ENCODE measurements around the gene TBC1D10A.

TBC1D10A gene

DNA sequence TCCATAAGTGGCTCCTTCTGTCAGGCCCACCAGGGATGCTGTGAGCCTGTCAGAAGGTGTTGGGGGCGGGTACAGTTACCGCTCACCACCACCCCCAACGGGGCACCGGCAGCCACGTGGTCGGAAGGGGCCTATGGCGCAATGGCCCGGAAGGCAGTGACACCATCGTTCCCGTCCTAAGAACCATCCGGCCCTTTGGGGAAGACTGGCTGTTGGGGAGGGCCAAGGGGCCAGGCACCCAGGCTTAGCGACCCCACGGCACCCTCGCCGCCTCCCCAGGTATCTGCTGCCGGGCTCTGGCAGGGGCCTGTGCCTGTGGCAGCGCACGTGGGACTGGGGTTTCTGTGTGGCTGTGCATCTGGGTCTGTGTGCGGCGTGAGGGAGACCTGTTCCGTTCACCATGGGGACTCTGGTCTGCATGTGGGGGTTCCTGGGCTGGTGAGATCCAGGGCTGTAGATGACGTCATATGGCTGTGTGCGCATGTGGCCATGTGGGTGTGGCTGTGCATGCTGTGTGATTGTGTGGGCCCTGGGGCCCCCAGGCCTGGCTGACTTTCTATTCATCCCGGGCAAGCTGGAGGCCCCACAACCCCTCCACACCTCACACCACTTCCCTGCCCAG is 60.8 kb downstream of the TBC1D10A start:
- no peak overlapping the region for H3K4me3 ChIP-seq (ENCODE audit: low read length)
- H3K4me1 ChIP-seq (ENCODE audit: control insufficient read depth, low read depth, low read length) = no peaks in the 10 kb centered on the region
- no peaks in the 10 kb centered on the region for H3K9me3 ChIP-seq (ENCODE audit: control insufficient read depth, low read depth, low read length)
- H3K27me3 ChIP-seq (ENCODE audit: control insufficient read depth, insufficient read depth, low read length) = peaks cover 6% of the 10 kb centered on the region
- H3K9ac ChIP-seq (ENCODE audit: low read length) = no peak overlapping the region
- no peaks in the 10 kb centered on the region for H3K36me3 ChIP-seq (ENCODE audit: control insufficient read depth, low read depth, low read length)
- H3K27ac ChIP-seq (ENCODE audit: low read length) = no peak overlapping the region

DNA sequence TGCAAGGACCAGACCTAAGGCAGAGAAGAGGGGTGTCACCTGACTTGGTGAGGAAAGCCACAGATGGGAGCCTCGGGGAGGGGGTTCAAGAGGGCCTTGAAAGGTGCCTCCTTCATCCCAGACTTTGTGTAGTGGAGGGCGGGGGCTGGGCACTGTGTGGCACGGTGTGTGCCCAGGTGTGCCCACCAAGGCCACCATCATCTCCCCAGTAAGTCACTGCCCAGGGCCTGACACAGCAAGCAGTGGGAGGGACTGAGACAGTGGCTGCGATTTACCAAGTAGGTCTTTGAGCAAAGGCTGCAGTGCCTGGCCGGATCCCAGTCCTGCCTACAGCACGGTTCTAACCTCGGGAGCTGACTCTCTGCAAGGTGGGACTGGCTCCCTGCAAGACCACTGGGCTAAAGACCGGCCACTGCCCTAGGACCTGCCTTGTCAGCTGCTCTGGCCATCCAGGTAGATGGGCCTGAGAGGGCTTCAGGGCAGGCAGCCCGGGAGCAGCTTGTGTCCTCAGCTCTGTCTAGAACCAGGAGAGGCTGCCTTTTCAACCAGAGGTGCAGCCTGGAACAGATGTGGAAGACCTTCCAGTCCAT is 61.5 kb downstream of the TBC1D10A start:
- Histone ChIP-seq H3K4me3 (ENCODE audit: low read length) (no peak overlapping the region), H3K36me3 (ENCODE audit: control insufficient read depth, low read depth, low read length) (no peaks in the 10 kb centered on the region), H3K27ac (ENCODE audit: low read length) (no peak overlapping the region), H3K9ac (ENCODE audit: low read length) (no peak overlapping the region), H3K4me1 (ENCODE audit: control insufficient read depth, low read depth, low read length) (no peaks in the 10 kb centered on the region), H3K9me3 (ENCODE audit: control insufficient read depth, low read depth, low read length) (no peaks in the 10 kb centered on the region), H3K27me3 (ENCODE audit: control insufficient read depth, insufficient read depth, low read length) (peaks cover 6% of the 10 kb centered on the region)

DNA sequence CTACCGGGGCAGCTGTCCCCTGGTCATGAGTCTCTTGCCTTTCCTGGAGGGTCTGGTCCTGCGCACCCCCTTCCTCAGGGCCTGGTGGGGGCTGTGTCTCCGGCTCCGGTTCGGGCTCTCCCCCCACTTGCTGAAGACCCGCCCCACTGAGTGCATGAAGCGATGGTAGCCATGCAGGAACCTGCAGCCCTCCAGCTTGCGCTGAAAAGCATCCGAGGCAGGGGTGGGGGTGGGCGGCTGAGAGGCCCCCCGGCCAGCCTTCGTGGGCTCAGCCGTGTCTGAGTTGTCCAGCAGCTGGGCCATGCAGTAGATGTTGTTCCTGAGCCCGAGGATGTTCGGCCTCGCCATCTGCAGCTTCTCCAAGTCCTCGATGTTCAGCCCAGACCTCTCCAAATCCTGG is 62.9 kb downstream of the TBC1D10A start:
- Histone ChIP-seq H3K9ac (ENCODE audit: low read length) (no peak overlapping the region), H3K27me3 (ENCODE audit: control insufficient read depth, insufficient read depth, low read length) (peaks cover 6% of the 10 kb centered on the region), H3K4me3 (ENCODE audit: low read length) (no peak overlapping the region), H3K9me3 (ENCODE audit: control insufficient read depth, low read depth, low read length) (no peaks in the 10 kb centered on the region), H3K4me1 (ENCODE audit: control insufficient read depth, low read depth, low read length) (no peaks in the 10 kb centered on the region), H3K36me3 (ENCODE audit: control insufficient read depth, low read depth, low read length) (no peaks in the 10 kb centered on the region), H3K27ac (ENCODE audit: low read length) (no peak overlapping the region)

DNA sequence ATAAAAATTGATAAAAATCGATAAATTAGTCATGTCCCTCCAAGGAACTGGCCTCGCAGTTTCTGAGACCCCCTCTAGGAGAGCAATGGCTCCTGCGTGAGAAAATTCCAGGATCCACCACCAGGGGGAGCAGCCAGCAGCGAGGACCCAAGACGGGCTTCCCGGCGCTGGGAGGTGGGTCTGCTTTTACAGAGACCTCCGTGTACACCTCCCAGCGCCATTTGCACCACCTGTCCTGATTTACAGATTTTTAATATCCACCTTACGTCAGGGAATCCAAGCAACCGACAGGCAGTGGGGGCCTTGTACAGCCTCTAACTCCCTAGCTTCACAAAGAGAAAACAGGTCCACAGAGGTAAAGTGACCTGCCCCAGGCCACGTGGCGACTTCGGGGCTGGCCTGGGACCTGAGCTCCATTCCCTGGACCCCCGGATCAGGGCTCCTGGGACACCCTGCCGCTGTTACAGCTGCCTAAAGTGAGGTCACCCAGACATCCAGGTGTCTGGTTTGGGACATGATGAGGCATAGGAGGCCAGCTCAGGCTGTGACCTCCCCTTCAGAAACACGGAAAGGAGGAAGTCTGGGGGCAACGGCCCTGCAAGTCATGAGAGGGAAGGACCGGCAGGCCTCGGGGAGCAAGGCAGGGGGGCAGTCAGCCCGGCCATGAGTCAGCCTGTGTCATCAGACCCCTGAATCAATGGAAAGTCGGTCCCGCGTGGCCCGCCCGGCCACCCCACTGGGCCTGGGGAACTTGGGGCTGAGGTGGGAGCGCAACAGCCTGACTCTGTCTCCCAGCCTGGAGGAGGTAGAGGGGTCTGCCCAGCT is 63.6 kb downstream of the TBC1D10A start:
- Histone ChIP-seq H3K4me3 (ENCODE audit: low read length) (no peak overlapping the region), H3K27me3 (ENCODE audit: control insufficient read depth, insufficient read depth, low read length) (peaks cover 6% of the 10 kb centered on the region), H3K4me1 (ENCODE audit: control insufficient read depth, low read depth, low read length) (no peaks in the 10 kb centered on the region), H3K27ac (ENCODE audit: low read length) (no peak overlapping the region), H3K36me3 (ENCODE audit: control insufficient read depth, low read depth, low read length) (no peaks in the 10 kb centered on the region), H3K9me3 (ENCODE audit: control insufficient read depth, low read depth, low read length) (no peaks in the 10 kb centered on the region), H3K9ac (ENCODE audit: low read length) (no peak overlapping the region)

DNA sequence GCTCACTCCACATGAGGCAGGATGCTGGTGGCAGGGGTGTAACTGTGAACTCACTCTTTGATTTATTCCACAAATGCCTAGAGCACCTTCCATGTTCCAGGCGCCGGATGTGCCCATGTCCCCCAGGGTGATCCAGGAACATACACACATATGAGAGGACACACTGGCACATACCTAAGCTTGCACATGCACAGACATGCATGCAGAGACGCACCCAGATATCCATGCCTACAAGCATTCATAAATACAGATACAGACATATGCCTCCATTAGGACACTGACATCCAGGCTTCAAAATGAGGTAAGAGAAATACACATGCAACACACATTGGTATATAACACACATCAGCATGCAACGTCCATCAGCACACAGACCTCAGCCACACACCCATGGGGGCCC is 64.6 kb downstream of the TBC1D10A start:
- H3K4me1 ChIP-seq (ENCODE audit: control insufficient read depth, low read depth, low read length) = no peaks in the 10 kb centered on the region
- H3K9ac ChIP-seq (ENCODE audit: low read length) = no peak overlapping the region
- H3K27me3 ChIP-seq (ENCODE audit: control insufficient read depth, insufficient read depth, low read length) = peaks cover 6% of the 10 kb centered on the region
- no peak overlapping the region for H3K27ac ChIP-seq (ENCODE audit: low read length)
- no peaks in the 10 kb centered on the region for H3K9me3 ChIP-seq (ENCODE audit: control insufficient read depth, low read depth, low read length)
- H3K4me3 ChIP-seq (ENCODE audit: low read length) = no peak overlapping the region
- no peaks in the 10 kb centered on the region for H3K36me3 ChIP-seq (ENCODE audit: control insufficient read depth, low read depth, low read length)

DNA sequence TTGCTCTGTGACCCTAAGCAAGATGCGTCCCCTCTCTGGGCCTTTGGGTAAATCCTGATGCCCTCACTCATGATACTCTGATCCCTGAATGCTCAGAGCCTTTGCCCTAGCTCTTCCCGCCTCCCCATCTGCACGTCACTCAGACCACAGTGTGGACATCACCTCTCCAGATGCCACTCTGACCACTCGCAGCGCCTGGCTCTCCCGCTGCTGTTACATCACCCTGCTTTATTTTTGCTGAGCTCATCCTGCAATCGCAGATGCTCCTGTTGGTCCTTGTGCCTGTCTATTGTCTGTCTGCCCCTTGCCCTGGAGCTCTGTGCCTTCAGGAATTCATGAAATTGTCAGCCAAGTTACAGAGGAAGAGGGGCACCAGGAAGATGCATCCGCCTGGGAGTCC is 65.6 kb downstream of the TBC1D10A start:
- no peaks in the 10 kb centered on the region for H3K9me3 ChIP-seq (ENCODE audit: control insufficient read depth, low read depth, low read length)
- no peaks in the 10 kb centered on the region for H3K4me1 ChIP-seq (ENCODE audit: control insufficient read depth, low read depth, low read length)
- H3K27ac ChIP-seq (ENCODE audit: low read length) = no peak overlapping the region
- H3K27me3 ChIP-seq (ENCODE audit: control insufficient read depth, insufficient read depth, low read length) = peaks cover 6% of the 10 kb centered on the region
- no peak overlapping the region for H3K9ac ChIP-seq (ENCODE audit: low read length)
- no peak overlapping the region for H3K4me3 ChIP-seq (ENCODE audit: low read length)
- no peaks in the 10 kb centered on the region for H3K36me3 ChIP-seq (ENCODE audit: control insufficient read depth, low read depth, low read length)

DNA sequence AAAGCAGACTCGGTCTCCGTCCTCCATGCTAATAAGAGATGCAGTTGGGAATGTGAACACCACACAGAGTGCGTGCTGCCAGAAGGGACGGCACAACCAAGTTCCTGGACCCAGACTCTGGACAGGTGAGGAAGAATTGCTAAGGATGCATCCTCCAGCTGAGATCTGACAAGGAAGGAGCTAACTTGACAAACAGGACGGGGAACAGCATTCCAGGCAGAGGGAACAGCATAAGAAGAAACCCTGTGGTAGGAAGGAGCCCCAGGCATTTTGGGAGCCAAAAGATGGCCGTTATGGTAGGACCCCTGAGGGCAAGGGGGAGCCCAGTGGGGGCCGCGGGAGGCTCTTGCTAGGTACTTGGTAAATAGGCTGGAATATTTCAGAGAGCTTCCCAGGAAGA is 66.1 kb downstream of the TBC1D10A start:
- no peak overlapping the region for H3K9ac ChIP-seq (ENCODE audit: low read length)
- no peaks in the 10 kb centered on the region for H3K36me3 ChIP-seq (ENCODE audit: control insufficient read depth, low read depth, low read length)
- no peak overlapping the region for H3K4me3 ChIP-seq (ENCODE audit: low read length)
- no peaks in the 10 kb centered on the region for H3K9me3 ChIP-seq (ENCODE audit: control insufficient read depth, low read depth, low read length)
- H3K27me3 ChIP-seq (ENCODE audit: control insufficient read depth, insufficient read depth, low read length) = peaks cover 6% of the 10 kb centered on the region
- H3K27ac ChIP-seq (ENCODE audit: low read length) = no peak overlapping the region
- H3K4me1 ChIP-seq (ENCODE audit: control insufficient read depth, low read depth, low read length) = no peaks in the 10 kb centered on the region

DNA sequence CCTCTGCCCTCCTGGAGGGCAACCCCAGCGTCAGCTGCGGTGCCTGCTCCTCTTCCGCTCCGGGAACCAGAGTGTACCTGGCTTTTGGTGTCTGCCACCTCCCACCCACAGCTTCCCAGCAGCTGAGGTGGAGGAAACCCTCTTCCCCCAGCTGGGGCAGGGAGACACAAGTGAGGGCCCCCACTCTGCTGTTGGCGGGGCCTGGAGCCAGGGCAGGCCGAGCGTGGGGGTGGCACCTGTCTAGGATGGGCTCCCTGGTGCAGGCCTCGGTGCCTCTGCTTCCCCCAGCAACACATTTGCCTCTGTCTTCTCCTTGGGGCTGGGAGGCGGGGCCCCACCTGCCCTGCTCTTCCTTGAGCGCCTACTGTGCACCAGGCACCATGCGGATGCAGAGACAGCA is 66.5 kb downstream of the TBC1D10A start:
- Histone ChIP-seq H3K4me3 (ENCODE audit: low read length) (no peak overlapping the region), H3K9ac (ENCODE audit: low read length) (no peak overlapping the region), H3K36me3 (ENCODE audit: control insufficient read depth, low read depth, low read length) (no peaks in the 10 kb centered on the region), H3K27ac (ENCODE audit: low read length) (no peak overlapping the region), H3K9me3 (ENCODE audit: control insufficient read depth, low read depth, low read length) (no peaks in the 10 kb centered on the region), H3K4me1 (ENCODE audit: control insufficient read depth, low read depth, low read length) (no peaks in the 10 kb centered on the region), H3K27me3 (ENCODE audit: control insufficient read depth, insufficient read depth, low read length) (peaks cover 6% of the 10 kb centered on the region)

DNA sequence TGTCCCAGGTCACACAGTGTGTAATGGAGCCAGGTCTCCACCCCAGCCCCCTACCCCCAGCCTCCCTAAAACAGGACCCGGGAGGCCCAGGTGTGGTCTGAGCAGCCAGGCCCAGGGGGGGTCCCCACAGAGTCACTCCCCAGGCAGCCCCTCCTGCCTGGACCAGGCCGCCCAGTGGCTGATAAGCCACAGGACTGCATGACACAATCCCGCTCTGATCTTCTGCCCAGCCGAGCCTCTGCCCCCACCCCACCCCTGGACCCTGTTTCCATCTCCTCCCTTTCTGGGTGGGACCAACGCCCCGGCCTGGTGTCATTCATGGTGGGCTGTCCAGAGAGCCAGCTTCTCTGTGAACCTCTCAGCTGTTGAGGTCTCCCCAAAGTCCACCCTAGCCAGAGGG is 72.4 kb downstream of the TBC1D10A start:
- Histone ChIP-seq H3K9me3 (ENCODE audit: control insufficient read depth, low read depth, low read length) (no peaks in the 10 kb centered on the region), H3K4me1 (ENCODE audit: control insufficient read depth, low read depth, low read length) (no peaks in the 10 kb centered on the region), H3K9ac (ENCODE audit: low read length) (no peak overlapping the region), H3K27ac (ENCODE audit: low read length) (no peak overlapping the region), H3K27me3 (ENCODE audit: control insufficient read depth, insufficient read depth, low read length) (no peaks in the 10 kb centered on the region), H3K4me3 (ENCODE audit: low read length) (no peak overlapping the region), H3K36me3 (ENCODE audit: control insufficient read depth, low read depth, low read length) (no peaks in the 10 kb centered on the region)

DNA sequence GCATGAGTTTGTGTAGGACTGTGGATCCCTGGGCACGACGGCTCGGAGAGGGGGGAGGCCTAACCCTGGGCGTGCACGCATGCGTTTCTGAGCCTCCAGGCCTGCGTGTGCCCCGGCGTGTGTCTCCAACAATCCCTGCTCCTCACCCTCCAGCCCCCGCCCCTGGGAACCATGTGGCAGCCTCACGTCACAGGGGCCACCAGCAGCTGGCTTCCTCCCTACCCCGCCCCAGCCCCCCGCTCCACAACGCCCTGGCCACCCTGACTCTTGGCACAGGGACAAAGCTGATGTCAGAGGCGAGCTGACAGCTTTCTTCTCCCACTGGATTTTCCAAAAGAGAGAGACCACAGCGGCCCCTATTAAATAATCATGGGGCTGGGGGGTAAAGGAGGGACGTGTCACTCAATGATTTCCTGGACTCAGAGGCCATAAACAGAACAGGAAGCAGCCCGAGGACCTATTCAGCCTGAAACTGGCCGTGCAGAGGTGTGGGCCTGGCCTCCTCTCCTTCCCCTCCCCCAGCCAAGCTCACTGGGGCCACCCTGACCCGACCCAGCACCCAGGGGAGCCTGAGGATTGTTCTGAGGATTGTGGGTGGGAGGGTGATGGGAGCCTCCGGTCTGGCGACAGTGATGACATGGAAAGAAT is 73.4 kb downstream of the TBC1D10A start:
- Histone ChIP-seq H3K9ac (ENCODE audit: low read length) (no peak overlapping the region), H3K27me3 (ENCODE audit: control insufficient read depth, insufficient read depth, low read length) (no peaks in the 10 kb centered on the region)

DNA sequence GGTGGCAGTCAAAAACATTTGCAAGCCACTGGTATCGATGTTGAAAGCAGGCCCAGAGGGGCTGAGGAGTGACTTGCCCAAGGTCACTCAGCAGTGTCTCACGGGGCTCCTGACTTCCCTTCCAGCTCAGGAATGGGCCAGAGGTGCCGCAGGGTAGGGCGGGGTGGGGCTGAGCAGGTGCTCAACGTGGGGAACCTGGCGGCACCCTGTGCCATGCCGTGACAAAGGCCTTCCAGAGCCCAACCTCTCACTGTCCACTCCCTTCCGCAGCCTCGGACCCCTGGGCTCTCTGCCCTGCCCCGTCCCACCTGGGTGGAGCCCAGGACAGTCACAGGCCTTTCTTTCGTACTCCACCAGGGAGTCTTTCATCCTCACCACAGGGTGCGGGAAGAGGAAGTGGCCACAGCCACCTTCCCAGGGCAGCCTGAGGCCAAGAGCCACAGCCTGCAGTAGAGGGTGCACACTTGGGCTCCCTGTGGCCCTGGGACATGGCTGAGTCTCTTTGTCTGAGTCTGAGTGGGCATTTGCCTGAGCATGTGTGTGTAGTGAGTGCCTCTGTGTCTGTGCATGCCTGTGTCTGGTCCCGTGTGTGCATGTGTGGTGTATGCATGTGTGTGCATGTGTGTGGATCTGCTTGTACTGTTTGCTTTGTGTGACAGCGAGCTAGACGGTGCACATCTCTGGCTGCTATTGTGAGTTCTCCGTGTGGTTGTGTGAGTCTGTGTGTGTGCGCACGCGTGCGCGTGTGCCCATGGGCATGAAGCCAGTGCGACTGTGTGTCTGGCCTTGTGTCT is 74.1 kb downstream of the TBC1D10A start:
- Histone ChIP-seq H3K27me3 (ENCODE audit: control insufficient read depth, insufficient read depth, low read length) (peaks cover 3% of the 10 kb centered on the region), H3K4me1 (ENCODE audit: control insufficient read depth, low read depth, low read length) (no peaks in the 10 kb centered on the region), H3K9ac (ENCODE audit: low read length) (no peak overlapping the region), H3K4me3 (ENCODE audit: low read length) (no peak overlapping the region), H3K27ac (ENCODE audit: low read length) (no peak overlapping the region), H3K36me3 (ENCODE audit: control insufficient read depth, low read depth, low read length) (no peaks in the 10 kb centered on the region), H3K9me3 (ENCODE audit: control insufficient read depth, low read depth, low read length) (no peaks in the 10 kb centered on the region)

More for the DNA sequence above, 73.4 kb downstream of the TBC1D10A start:
- Histone ChIP-seq H3K9me3 (ENCODE audit: control insufficient read depth, low read depth, low read length) (no peaks in the 10 kb centered on the region), H3K36me3 (ENCODE audit: control insufficient read depth, low read depth, low read length) (no peaks in the 10 kb centered on the region), H3K4me1 (ENCODE audit: control insufficient read depth, low read depth, low read length) (no peaks in the 10 kb centered on the region), H3K4me3 (ENCODE audit: low read length) (no peak overlapping the region), H3K27ac (ENCODE audit: low read length) (no peak overlapping the region)
